Measurements from ENCODE around the gene GCAT. TPM values are rescaled to one million over a fixed set of nuclear protein-coding genes. Genes with fewer than 3 reads are reported as not detected.
A peak's percentile ranks its signal among the peaks of the same experiment; 100 is the strongest.

Gene GCAT
- total RNA-seq, 1 donor from 2014 or later: 29.1 TPM

- no peak for TF ChIP-seq CTCF (conservative IDR thresholded peaks at IDR 0.05; ENCODE audit: low read depth, low read length)
- no peak for DNase-seq (ENCODE audit: low read depth)
- no peak overlapping the region for H3K4me3 ChIP-seq (ENCODE audit: low read depth, low read length)
Measured at GRCh38 chr22:37827056-37827455, 19.3 kb downstream of the GCAT start.

GRCh38 chr22:37830093-37830842 lies 22.5 kb downstream of the GCAT start:
- no peak for TF ChIP-seq CTCF (conservative IDR thresholded peaks at IDR 0.05; ENCODE audit: low read depth, low read length)
- no peak for DNase-seq (ENCODE audit: low read depth)
- no peak overlapping the region for H3K4me3 ChIP-seq (ENCODE audit: low read depth, low read length)

GRCh38 chr22:37831472-37831871 lies 23.7 kb downstream of the GCAT start:
- H3K4me3 ChIP-seq (ENCODE audit: low read depth, low read length): no peak overlapping the region
- no peak for DNase-seq (ENCODE audit: low read depth)
- TF ChIP-seq CTCF (conservative IDR thresholded peaks at IDR 0.05; ENCODE audit: low read depth, low read length): no peak

GRCh38 chr22:37832022-37832857 lies 24.5 kb downstream of the GCAT start:
- no peak for DNase-seq (ENCODE audit: low read depth)
- TF ChIP-seq CTCF (conservative IDR thresholded peaks at IDR 0.05; ENCODE audit: low read depth, low read length): no peak
- H3K4me3 ChIP-seq (ENCODE audit: low read depth, low read length): no peak overlapping the region

- no peak for DNase-seq (ENCODE audit: low read depth)
- TF ChIP-seq CTCF (conservative IDR thresholded peaks at IDR 0.05; ENCODE audit: low read depth, low read length): no peak
- H3K4me3 ChIP-seq (ENCODE audit: low read depth, low read length): no peak overlapping the region
Measured at GRCh38 chr22:37842015-37842793, 34.5 kb downstream of the GCAT start.

- peak overlapping the region; percentile 80 for H3K4me3 ChIP-seq (ENCODE audit: low read depth, low read length)
- TF ChIP-seq CTCF (conservative IDR thresholded peaks at IDR 0.05; ENCODE audit: low read depth, low read length): no peak
- DNase-seq (ENCODE audit: low read depth): no peak
Measured at GRCh38 chr22:37843741-37844089, 36.0 kb downstream of the GCAT start.
